BJ (cell line): ENCODE results near the gene WDR46. TPM values are rescaled to one million over a fixed set of nuclear protein-coding genes. Genes with fewer than 3 reads are reported as not detected.

ENCODE experiments used
- CTCF ChIA-PET: fragments of 350-600 bp; formaldehyde crosslinking; extraction: SDS; loops from one replicate; lab custom pipeline; 2021; ENCODE audit warnings: antibody characterized with exemption, inconsistent platforms; lab: Yijun Ruan, JAX
- POLR2A ChIA-PET: fragments of 300-600 bp; sonication (Branson Sonifier 250); formaldehyde crosslinking; extraction: SDS; loops from one replicate; lab custom pipeline; 2021; ENCODE audit warnings: antibody characterized with exemption; lab: Charles Lee
- DNase-seq: peaks from one replicate; pipeline ENCODE4 v3.0.0-alpha.2; 2011; ENCODE audit warnings: low read depth
- H3K27me3 ChIP-seq: 2 replicates; pipeline ENCODE4 v1.6.0; 2011; ENCODE audit warnings: low read length; ENCODE audit not compliant: control insufficient read depth, insufficient read depth
- H3K36me3 ChIP-seq: 2 replicates; pipeline ENCODE4 v1.5.1; 2011; ENCODE audit warnings: low read length; ENCODE audit not compliant: control insufficient read depth, insufficient read depth
- H3K4me3 ChIP-seq: 2 replicates; pipeline ENCODE4 v1.5.1; 2011; ENCODE audit warnings: low read depth, mild to moderate bottlenecking, control low read depth, low read length
- polyA plus RNA-seq: library from polyadenylated mRNA; depleted of rRNA; stranded (reverse); fragments of >200 nt; gene quantifications from 2 replicates; pipeline ENCODE4 v1.2.3, GENCODE V29; 2011; rRNA removed
- TF ChIP-seq, protein P1 (sequence below): IDR thresholded peaks from 2 replicates; pipeline ENCODE4 v1.5.1; 2011; ENCODE audit warnings: low read depth, mild to moderate bottlenecking, control low read depth, inconsistent platforms, low read length, moderate library complexity; ENCODE audit not compliant: insufficient read depth

Gene WDR46
- polyA plus RNA-seq, 1 experiment: 78.9 TPM

DNA sequence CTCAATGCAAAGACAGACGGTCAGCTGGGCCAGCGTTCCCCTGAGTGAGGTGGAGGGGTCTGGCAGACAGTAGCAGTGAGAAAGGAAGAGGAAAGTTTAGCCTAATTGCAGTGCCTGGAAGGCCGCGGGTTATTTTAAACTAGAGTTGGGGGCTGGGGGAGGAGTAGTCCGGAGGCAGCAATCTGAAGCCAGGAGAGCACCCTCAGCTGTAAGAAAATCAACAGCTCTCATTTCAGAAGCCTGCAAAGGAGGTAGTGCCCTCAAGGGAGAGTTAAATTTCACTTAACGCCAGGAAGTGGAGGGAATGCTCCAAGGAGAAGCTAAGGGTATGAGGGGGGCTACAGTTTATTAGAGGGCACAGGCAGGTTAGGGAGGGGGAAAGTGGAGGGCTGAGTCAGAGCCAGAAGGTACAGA is 53.8 kb downstream of the WDR46 start:
- Histone ChIP-seq H3K36me3 (no peaks in the 10 kb centered on the region), H3K27me3 (peaks cover 22% of the 10 kb centered on the region), H3K4me3 (no peak overlapping the region)
- TF ChIP-seq, protein P1, sequence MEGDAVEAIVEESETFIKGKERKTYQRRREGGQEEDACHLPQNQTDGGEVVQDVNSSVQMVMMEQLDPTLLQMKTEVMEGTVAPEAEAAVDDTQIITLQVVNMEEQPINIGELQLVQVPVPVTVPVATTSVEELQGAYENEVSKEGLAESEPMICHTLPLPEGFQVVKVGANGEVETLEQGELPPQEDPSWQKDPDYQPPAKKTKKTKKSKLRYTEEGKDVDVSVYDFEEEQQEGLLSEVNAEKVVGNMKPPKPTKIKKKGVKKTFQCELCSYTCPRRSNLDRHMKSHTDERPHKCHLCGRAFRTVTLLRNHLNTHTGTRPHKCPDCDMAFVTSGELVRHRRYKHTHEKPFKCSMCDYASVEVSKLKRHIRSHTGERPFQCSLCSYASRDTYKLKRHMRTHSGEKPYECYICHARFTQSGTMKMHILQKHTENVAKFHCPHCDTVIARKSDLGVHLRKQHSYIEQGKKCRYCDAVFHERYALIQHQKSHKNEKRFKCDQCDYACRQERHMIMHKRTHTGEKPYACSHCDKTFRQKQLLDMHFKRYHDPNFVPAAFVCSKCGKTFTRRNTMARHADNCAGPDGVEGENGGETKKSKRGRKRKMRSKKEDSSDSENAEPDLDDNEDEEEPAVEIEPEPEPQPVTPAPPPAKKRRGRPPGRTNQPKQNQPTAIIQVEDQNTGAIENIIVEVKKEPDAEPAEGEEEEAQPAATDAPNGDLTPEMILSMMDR: no peak
- no peak for DNase-seq
- ChIA-PET CTCF (no interaction called here), POLR2A (no interaction called here)

Other genes starting within 250 kb of the WDR46 start
- 11.2 and 12.1 TPM in 2 replicates for gene HLA-DPA1, start 215.6 kb downstream of the WDR46 start, polyA plus RNA-seq
- 8.2 and 11.2 TPM in 2 replicates for gene HLA-DPB1, start 213.2 kb downstream of the WDR46 start, polyA plus RNA-seq
- 0.55 and 0.91 TPM in 2 replicates for gene COL11A2, start 96.8 kb downstream of the WDR46 start, polyA plus RNA-seq
- gene RXRB, start 88.6 kb downstream of the WDR46 start, polyA plus RNA-seq: 51.3 and 67.9 TPM in 2 replicates
- 116 and 151 TPM in 2 replicates for gene SLC39A7, start 88.4 kb downstream of the WDR46 start, polyA plus RNA-seq
- gene HSD17B8, start 84.6 kb downstream of the WDR46 start, polyA plus RNA-seq: 2.1 and 3.4 TPM in 2 replicates
- 24.4 and 36.6 TPM in 2 replicates for gene RING1, start 80.7 kb downstream of the WDR46 start, polyA plus RNA-seq
- 63.2 and 89.8 TPM in 2 replicates for gene VPS52, start 17.4 kb downstream of the WDR46 start, polyA plus RNA-seq
- 6,221 and 6,433 TPM in 2 replicates for gene RPS18, start 17.2 kb downstream of the WDR46 start, polyA plus RNA-seq
- 2.2 and 4.0 TPM in 2 replicates for gene B3GALT4, start 12.1 kb downstream of the WDR46 start, polyA plus RNA-seq
- 49.0 and 55.5 TPM in 2 replicates for gene PFDN6, start 362 bp upstream of the WDR46 start, polyA plus RNA-seq
- 24.2 and 35.2 TPM in 2 replicates for gene RGL2, start 9.7 kb upstream of the WDR46 start, polyA plus RNA-seq
- gene TAPBP, start 24.8 kb upstream of the WDR46 start, polyA plus RNA-seq: 23.1 and 37.9 TPM in 2 replicates
- gene ZBTB22, start 28.5 kb upstream of the WDR46 start, polyA plus RNA-seq: 10.6 and 13.6 TPM in 2 replicates
- gene DAXX, start 33.7 kb upstream of the WDR46 start, polyA plus RNA-seq: 37.5 and 46.9 TPM in 2 replicates
- gene KIFC1, start 102.6 kb upstream of the WDR46 start, polyA plus RNA-seq: 24.2 and 32.4 TPM in 2 replicates
- 37.8 and 54.6 TPM in 2 replicates for gene PHF1, start 121.8 kb upstream of the WDR46 start, polyA plus RNA-seq
- gene CUTA, start 128.9 kb upstream of the WDR46 start, polyA plus RNA-seq: 347 and 369 TPM in 2 replicates
- 4.2 and 5.7 TPM in 2 replicates for gene SYNGAP1, start 130.8 kb upstream of the WDR46 start, polyA plus RNA-seq
- 4.4 and 5.7 TPM in 2 replicates for gene ZBTB9, start 165.3 kb upstream of the WDR46 start, polyA plus RNA-seq